GM10266 (cell line): Measurements from ENCODE around the gene RBM44.
"Not testable (repeated sequence)": the region's sequence is repeated elsewhere in the genome, so short reads cannot be mapped to it uniquely, and the experiment has no call there.

ENCODE experiments used
- DNase-seq: peaks from one replicate; pipeline ENCODE4 v3.0.0; 2012; ENCODE audit errors: extremely low spot score
- TF ChIP-seq, protein P1 (sequence below): IDR thresholded peaks from 2 replicates; pipeline ENCODE4 v1.5.1; 2012; ENCODE audit warnings: mild to moderate bottlenecking, low read depth; ENCODE audit not compliant: control insufficient read depth, insufficient read depth; ENCODE audit errors: missing control alignments

The RBM44 gene, protein sequence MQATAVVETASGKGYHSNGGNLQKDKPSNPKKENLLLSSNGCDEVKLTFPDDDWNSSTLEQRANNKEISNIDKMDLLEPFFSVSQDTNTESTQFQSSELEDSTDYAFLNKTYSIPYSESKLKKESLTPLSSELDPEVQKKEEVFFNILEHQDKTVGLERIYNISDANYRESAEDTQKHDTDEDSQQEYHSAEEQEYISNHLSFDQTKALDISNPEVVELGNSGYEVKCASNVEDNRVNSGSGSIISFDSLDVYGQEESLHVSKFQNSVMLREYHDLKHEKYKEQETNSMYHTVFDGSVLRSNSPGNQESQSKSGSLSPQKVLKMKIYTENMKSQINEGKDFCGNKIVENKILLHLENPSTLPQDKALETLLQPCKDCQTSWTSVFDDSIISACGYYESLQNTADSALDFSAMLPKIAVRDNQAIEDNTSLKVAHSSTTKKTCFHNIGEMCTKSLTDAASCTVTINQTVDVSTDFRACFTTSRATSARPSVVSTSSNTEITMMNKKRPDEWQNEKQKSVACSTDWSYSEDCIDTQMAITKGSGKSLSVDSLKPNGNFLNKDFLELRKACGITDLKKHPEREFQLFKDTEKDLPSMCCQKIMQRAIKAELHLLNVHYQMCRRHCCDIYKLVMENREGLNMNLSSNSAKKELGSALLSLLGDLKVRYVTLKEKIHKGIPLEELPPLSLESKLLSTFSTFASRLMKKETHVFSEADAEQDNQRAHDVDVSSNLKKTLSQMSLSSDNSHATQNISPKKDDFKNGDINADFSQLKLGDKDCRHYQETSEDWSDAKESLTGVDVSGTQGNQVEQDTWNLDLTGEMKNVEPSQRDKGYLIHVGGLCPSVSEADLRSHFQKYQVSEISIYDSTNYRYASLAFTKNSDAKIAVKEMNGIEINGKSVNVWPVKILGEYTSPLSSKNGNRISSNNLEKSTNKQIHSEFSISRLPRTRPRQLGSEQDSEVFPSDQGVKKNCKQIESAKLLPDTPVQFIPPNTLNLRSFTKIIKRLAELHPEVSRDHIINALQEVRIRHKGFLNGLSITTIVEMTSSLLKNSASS

DNA sequence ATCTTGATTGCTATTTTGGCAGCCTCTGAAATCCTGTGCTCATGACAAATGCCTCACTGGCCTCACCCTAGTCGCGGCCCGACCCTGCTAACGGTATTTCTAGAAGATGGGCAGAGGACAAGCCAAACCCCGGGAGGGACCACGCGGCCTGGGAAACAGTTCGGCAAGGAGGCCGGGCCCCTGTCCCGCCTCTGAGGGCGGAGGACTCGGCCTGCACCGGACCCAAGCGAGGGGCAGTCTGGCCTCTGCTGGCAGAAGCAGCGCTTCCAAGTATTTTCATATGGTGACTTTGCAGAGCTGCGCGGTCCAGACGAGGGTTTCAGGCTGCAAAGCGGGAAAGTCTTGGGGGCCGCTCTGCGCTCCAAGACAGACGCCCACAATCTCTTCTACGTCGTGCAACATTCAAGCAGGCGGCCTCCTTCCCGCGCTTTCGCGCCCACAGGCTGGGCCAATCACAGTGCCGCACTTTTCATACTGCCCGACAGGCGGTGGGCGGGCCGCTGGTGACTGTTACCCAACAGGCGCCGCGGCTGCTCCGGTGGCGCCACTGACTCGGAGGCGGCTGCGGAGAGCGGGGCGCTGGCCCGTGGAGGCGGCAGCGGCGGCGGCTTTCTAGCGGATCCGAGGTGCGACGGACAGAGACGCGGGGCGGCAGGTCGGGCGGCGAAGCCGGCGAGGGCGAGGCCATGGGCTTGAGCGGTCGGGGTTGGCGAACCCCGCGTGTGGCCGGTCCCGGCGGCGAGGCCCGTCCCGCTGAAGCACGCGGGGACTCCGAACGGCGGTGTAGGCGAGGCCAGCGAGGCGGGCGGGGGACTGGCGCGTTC, at the start of gene RBM44:
Gene RBM44, plus strand, starts transcription at position 544 of the 824 bp plus-strand sequence. CDS start 14,831 bp downstream, outside the sequence.
- TF ChIP-seq, protein P1, sequence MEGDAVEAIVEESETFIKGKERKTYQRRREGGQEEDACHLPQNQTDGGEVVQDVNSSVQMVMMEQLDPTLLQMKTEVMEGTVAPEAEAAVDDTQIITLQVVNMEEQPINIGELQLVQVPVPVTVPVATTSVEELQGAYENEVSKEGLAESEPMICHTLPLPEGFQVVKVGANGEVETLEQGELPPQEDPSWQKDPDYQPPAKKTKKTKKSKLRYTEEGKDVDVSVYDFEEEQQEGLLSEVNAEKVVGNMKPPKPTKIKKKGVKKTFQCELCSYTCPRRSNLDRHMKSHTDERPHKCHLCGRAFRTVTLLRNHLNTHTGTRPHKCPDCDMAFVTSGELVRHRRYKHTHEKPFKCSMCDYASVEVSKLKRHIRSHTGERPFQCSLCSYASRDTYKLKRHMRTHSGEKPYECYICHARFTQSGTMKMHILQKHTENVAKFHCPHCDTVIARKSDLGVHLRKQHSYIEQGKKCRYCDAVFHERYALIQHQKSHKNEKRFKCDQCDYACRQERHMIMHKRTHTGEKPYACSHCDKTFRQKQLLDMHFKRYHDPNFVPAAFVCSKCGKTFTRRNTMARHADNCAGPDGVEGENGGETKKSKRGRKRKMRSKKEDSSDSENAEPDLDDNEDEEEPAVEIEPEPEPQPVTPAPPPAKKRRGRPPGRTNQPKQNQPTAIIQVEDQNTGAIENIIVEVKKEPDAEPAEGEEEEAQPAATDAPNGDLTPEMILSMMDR: no peak
- DNase-seq: no peak

DNA sequence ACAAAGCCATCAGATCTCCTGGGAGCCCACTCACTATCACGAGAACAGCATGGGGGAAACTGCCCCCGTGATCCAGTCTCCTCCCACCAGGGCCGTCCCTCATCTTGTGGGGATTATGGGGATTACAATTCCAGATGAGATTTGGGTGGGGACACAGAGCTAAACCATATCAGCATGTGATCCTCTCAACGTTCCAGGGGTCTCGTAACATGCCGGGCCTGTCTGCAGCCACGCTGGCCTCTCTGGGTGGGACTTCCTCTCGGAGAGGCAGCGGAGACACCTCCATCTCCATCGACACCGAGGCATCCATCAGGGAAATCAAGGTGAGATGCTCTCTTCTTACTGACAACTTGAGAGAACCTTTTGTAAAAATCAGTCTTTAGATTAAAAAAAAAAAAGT, 49.6 kb upstream of the RBM44 start:
- DNase-seq: no peak
- TF ChIP-seq, protein P1: no peak

DNA sequence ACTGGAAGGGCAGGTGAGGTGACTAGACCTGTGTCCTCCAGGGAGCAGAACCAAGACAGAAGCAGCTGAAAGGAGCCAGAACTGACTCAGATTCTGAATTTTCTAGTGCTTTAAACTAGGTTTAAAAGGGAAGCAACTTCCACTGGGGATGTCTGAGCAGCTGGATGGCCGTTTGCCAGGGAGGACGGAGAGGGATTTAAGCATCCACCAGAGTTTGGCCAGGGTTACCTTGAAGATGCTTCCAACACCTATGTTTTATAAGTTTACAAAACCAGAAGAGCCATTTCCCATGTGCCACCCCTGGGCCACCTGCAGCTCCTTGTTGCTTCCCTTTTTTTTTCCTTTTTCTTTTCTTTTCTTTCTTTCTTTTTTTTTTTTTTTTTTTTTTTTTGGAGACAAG, 48.6 kb upstream of the RBM44 start:
- TF ChIP-seq, protein P1: no peak
- no peak for DNase-seq

DNA sequence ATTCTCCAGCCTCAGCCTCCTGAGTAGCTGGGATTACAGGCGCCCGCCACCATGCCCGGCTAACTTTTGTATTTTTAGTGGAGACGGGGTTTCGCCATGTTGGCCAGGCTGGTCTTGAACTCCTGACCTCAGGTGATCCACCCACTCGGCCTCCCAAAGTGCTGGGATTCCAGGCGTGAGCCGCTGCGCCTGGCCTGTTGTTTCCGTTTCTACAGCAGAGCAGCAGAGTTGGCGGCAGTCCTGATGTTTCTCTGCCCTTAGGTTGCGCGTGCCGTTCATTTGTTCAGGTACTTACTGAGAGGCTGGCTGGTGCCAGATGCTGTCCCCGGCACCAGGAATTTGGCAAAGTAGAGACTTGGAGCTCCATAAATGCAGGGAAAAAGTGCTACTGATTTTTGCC, 48.1 kb upstream of the RBM44 start:
- not testable (repeated sequence) for DNase-seq

DNA sequence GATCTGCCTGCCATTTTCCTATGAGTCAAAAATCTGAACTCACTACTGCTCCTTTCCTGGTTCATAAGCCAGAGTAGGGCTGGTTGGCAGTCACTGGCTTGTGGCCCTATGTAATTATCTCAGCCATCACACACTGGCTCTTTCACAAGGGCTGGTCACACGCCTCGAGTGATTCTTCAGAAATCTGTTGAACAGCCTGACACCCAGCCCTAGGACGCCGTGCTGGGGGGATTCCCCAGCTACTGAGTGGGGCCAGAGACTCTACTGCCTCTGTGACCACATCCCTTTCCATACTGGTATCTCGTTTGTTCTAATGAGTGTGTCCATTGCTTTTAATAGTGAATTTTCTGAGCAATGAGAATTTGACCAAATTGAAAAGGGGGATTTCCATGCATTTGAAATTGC, 45.8 kb upstream of the RBM44 start:
- TF ChIP-seq, protein P1: no peak
- DNase-seq: peak; percentile 88

DNA sequence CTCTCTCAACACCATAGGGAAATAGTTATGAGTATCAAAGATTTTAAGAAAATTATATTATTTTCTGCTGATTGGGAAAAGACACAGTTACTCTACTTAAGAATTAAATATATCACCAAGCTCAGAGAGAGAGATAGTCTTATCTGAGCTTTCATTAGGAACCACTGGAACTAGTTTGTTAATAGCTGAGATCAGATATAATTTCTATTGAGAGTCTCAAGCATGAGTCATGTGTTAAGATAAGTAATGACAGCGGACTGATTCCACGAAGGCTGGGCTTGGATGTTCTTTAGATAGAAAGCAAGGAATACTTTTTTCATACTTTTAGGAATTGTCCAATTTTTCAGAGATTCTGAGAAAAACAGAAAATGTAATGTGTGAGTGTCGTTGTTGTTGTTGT, 44.4 kb upstream of the RBM44 start:
- no peak for DNase-seq
- TF ChIP-seq, protein P1: no peak
